Measurements from ENCODE around the gene GFPT2. TPM values are rescaled to one million over a fixed set of nuclear protein-coding genes. Genes with fewer than 3 reads are reported as not detected.
A peak's percentile ranks its signal among the peaks of the same experiment; 100 is the strongest.

Gene GFPT2
- total RNA-seq = 47.9 TPM

DNA sequence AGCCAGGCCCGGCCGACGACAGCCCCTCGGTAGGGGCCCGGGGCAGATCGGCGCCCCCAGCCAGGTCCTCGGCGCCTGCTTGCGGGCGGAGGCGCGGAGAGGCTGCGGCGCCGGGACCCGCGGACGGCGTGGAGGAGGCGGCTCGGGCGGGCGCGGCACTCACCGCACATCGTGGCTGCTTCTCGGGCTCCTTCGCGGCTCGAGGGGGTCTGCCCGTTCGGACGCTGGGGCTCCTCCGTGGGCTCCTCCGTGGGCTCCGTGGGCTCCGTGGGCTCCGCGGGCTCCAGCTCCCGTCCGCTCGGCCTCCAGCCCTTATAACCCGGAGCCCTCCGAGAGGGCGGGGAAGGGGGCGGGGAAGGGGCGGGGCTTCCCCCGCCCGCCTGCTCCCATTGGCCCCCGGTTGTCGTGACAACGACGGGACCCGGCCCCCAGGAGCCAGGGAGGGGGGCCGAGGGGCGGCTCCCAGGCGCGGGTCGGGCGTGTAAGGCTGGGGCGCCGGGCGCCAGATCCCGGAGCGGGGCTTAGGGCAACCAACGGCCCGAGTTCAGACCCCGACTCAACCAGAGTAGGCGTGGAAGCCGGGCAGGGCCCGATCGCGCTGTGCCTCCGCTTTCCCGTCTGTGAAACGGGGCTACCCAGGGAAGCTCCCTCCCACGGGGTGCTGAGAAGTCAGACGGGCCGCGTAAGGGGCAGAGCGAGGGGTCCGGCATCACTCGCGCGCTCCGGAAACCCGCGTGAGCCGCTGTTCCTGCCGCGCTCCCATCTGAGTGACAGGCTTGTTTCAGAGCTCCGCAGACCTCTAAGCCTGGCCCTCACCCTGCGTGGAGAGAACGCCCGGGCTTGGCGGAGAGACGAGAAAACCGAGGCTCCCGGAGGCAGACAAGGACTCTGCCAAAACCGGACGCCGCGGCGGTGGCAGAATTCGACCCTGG is at the start of gene GFPT2:
GFPT2 (minus strand) TSS at position 289 of the 932 bp plus-strand sequence; CDS start at position 170, 119 bp downstream.
- TF ChIP-seq POLR2A (IDR thresholded peaks at IDR 0.05) (peak in 1 of 2 donors; percentile 82), POLR2AphosphoS5 (IDR thresholded peaks at IDR 0.05; ENCODE audit: insufficient read depth in 1 of 2, low read depth in 1 of 2) (peak in 1 of 2 donors; percentile 84), CTCF (IDR thresholded peaks at IDR 0.05) (no peak)

GRCh38 chr5:180402716-180403115 is 49.6 kb upstream of the GFPT2 start:
- Histone ChIP-seq H3K9me3 (no peaks in the 10 kb centered on the region), H3K27me3 (no peaks in the 10 kb centered on the region), H3K4me3 (no peak overlapping the region), H3K36me3 (no peaks in the 10 kb centered on the region), H3K4me1 (no peaks in the 10 kb centered on the region), H3K27ac (no peak overlapping the region)
- intact Hi-C loops (cut with DNase I) = no loop called here
- no peak for DNase-seq (ENCODE audit: extremely low spot score in 2 of 2)
- TF ChIP-seq POLR2A (IDR thresholded peaks at IDR 0.05) (no peak), POLR2AphosphoS5 (IDR thresholded peaks at IDR 0.05; ENCODE audit: insufficient read depth in 1 of 2, low read depth in 1 of 2) (no peak), CTCF (IDR thresholded peaks at IDR 0.05) (no peak)

More for the DNA sequence above, at the start of gene GFPT2:
- intact Hi-C loops (cut with DNase I) = no loop called here
- Histone ChIP-seq H3K27me3 (no peaks in the 10 kb centered on the region), H3K4me1 (peaks cover 22% of the 10 kb centered on the region), H3K36me3 (no peaks in the 10 kb centered on the region), H3K9me3 (no peaks in the 10 kb centered on the region), H3K4me3 (peak within 1 kb of the TSS; percentile 58 to 97), H3K27ac (peak within 1 kb of the TSS; percentile 78)
- DNase-seq (ENCODE audit: extremely low spot score in 2 of 2) = no peak

DNA sequence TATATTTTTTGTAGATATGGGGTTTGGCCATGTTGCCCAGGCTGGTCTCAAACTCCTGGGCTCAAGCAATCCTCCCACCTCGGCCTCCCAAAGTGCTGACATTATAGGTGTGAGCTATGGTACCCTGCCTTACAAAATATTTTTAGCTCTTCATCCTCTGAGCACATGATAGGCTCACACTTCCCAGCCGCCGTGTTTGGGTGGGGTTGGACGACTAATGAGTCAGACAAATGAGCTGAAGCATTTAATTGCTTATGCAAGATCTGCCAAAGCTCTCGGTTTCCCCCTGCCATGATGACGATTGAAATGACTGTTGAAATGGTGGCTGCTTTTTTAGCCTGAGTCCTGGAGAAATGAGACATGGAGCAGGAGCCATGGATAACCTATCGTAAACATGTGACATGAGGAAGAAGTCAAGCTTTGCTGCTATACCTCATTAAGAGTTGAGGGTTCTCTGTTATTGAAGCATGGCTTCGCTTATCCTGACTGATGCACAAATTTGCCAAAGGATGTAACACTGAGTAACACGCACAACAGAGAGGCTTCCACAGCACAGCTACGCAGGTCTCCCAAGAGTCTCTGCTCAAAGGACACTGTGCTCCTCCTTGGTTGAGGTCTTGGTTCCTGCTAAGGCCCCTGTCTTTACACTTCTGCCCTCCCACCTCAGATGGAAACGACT is 48.2 kb upstream of the GFPT2 start:
- Histone ChIP-seq H3K36me3 (no peaks in the 10 kb centered on the region), H3K4me1 (no peaks in the 10 kb centered on the region), H3K27ac (no peak overlapping the region), H3K4me3 (no peak overlapping the region), H3K9me3 (no peaks in the 10 kb centered on the region), H3K27me3 (no peaks in the 10 kb centered on the region)
- intact Hi-C loops (cut with DNase I) = no loop called here
- DNase-seq (ENCODE audit: extremely low spot score in 2 of 2) = no peak
- no peak for TF ChIP-seq POLR2A (IDR thresholded peaks at IDR 0.05)
- TF ChIP-seq CTCF (IDR thresholded peaks at IDR 0.05) = no peak
- no peak for TF ChIP-seq POLR2AphosphoS5 (IDR thresholded peaks at IDR 0.05; ENCODE audit: insufficient read depth in 1 of 2, low read depth in 1 of 2)

DNA sequence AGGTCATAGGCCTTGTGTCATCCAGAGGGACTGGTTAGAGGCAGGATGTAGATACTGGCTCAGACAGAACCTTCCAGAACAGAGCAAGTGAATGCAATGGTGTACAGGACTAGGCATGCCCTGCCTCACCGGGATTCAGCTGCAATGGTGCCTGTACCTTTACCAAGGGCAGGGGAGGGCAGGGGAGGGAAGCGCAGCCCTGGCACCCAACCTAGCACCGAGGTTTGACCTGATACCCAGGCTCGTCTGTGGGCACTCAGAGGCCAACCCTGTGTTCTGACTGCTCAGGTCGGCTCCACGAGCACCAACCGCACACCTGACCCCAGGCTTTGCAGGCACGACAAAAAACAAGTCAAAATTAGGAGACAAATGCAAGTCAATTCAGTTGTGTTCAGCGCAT is 47.3 kb upstream of the GFPT2 start:
- intact Hi-C loops (cut with DNase I) = no loop called here
- TF ChIP-seq POLR2A (IDR thresholded peaks at IDR 0.05) (no peak), CTCF (IDR thresholded peaks at IDR 0.05) (no peak), POLR2AphosphoS5 (IDR thresholded peaks at IDR 0.05; ENCODE audit: insufficient read depth in 1 of 2, low read depth in 1 of 2) (no peak)
- H3K4me1 ChIP-seq = no peaks in the 10 kb centered on the region
- H3K27ac ChIP-seq = no peak overlapping the region
- DNase-seq (ENCODE audit: extremely low spot score in 2 of 2) = no peak
- H3K36me3 ChIP-seq = no peaks in the 10 kb centered on the region
- H3K9me3 ChIP-seq = no peaks in the 10 kb centered on the region
- no peak overlapping the region for H3K4me3 ChIP-seq
- no peaks in the 10 kb centered on the region for H3K27me3 ChIP-seq
